C4-2B (cell line): ENCODE data around the gene MYCBPAP.

Source experiments
- H3K27ac ChIP-seq: fragments of 450-650 bp; 2 replicates; pipeline ENCODE4 v1.5.1; 2017
- CTCF ChIP-seq: fragments of 450-650 bp; conservative IDR thresholded peaks from 2 replicates; pipeline ENCODE4 v1.5.1; 2017; ENCODE audit warnings: mild to moderate bottlenecking
- ZFX ChIP-seq: fragments of 450-650 bp; IDR thresholded peaks from 2 replicates; pipeline ENCODE4 v1.6.1; 2017

MYCBPAP gene

DNA sequence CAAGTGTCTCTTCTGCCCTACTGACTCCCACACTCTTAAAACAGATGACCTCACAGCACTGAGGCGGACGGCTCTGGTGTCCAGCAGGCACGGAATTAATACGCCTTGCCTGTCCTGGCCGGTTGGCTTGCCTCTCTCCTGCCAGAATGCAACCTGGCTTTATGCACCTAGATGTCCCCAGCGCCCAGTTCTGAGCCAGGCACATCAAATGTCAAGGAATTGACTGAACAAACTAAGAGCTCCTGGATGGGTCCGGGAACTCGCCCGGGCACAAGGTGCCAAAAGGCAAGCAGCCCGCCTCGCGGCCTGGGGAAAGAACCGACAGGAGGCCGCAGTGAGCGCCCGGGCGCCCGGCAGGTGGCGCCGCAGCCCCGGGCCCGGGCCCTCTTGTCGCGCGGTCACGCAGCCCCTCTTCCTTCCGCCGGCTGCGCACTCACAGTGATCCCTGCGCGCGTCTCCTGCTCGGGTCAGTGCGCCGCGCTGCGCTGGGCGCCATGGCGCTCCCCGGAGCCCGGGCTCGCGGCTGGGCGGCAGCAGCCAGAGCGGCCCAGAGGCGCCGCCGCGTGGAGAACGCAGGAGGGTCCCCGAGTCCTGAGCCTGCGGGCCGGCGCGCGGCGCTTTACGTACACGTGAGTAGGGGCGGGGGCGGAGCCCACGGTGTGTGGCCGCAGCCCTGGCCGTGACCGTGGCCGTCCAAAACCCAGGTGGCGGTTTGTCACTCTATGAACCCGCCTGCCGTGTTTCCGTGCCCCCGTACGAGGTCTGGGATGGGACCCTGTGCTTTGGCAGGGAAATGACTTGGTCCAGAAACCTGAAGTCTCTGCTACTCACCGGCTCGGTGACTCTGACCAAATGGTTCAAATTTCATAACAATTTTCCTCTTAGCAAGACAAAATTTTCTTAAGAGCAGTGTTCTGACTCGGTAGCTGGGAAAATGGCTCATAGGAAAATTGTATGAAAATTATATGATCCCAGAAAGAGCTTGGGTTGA, 29.6 kb upstream of the MYCBPAP start, which contains the start of gene RSAD1:
Gene RSAD1 (plus strand): TSS at position 470 of the 991 bp plus-strand sequence. CDS start 25 bp downstream, at position 495.
- peak; percentile 92 for TF ChIP-seq ZFX
- TF ChIP-seq CTCF, result peak; percentile 99
- peak within 1 kb of the TSS; percentile 89 for H3K27ac ChIP-seq

- peak overlapping the region; percentile 89 for H3K27ac ChIP-seq
- no peak for TF ChIP-seq ZFX
- no peak for TF ChIP-seq CTCF
These were observed 28.6 kb upstream of the MYCBPAP start for GRCh38 chr17:50479522-50480141.

GRCh38 chr17:50480142-50480764, 28.0 kb upstream of the MYCBPAP start:
- TF ChIP-seq CTCF (no peak), ZFX (no peak)
- peak overlapping the region; percentile 89 for H3K27ac ChIP-seq

DNA sequence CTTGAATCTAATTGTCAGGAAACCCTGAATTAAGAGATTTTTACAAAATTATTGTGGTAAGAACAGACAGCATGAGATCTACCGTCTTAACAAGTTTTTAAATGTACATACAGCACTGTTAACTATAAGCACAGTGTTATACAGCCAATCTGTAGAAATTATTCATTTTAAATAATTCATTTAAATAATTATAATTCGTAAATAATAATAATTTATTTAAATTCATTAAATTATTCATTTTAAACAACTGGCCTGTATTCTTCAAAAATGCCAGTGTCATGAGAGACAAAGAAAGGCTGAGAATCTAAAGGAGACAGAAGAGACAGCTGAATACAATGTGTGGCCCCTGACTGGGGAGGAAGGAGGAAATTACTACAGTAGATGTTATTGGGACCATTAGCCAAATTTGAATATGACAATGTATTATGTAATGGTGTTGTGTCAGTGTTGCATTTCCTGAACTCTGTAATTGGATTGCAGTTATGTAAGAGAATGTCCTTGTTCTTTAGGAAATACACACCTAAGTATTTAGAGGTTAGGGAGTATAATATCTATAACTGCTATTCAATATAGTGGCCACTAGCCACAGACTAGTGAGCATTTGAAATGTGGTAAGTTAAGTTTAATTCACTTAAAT, 27.3 kb upstream of the MYCBPAP start:
- no peak overlapping the region for H3K27ac ChIP-seq
- TF ChIP-seq CTCF (no peak), ZFX (no peak)

GRCh38 chr17:50481648-50482047, 26.6 kb upstream of the MYCBPAP start:
- TF ChIP-seq CTCF (no peak), ZFX (no peak)
- no peak overlapping the region; the same call in 1 of the 2 replicates for H3K27ac ChIP-seq

GRCh38 chr17:50482110-50482509, 26.1 kb upstream of the MYCBPAP start:
- peak overlapping the region; percentile 27 for H3K27ac ChIP-seq
- TF ChIP-seq ZFX (no peak), CTCF (no peak)
